ENCODE measurements around the gene MAPRE2.

MAPRE2 gene

DNA sequence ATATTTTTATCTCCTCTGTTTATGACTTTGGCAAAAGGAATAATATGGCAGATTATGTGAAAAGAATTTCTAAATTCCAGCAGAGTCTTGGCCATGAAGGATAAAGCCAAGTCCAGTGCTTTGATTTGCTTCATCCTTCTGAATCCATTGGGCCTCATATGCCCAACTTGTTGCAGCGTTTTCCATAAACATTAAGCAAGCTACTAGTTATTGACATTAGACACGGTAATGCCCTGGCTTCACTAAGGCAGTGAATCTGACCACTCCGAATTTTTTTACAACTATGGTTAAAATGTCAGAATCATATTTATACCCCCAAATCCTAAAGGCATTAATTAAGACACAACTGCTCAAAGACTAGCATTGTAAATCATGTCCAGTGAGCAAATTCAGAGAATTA lies 79.8 kb downstream of the MAPRE2 start:
- DNase-seq (ENCODE audit: low read depth in 3 of 3, low spot score in 1 of 3) = no peak

DNA sequence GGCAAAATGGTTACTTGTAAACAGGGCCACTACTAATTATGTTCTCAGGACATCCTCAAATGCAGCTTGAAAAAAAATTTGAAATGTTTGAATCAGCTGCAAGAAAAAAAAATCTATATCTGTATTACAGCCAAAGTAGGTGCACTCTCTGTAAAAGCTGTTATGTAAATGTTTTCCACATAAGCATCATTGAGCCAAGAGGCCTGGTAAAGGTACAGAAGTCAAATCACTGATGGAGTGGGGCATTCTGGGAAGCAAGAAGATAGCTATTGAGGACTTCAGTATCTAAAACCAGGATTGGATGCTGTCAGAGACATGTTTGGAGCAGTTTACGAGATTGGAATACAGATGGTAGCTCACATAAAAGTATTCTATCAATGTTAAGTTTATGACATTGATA lies 80.3 kb downstream of the MAPRE2 start:
- no peak for DNase-seq (ENCODE audit: low read depth in 3 of 3, low spot score in 1 of 3)

DNA sequence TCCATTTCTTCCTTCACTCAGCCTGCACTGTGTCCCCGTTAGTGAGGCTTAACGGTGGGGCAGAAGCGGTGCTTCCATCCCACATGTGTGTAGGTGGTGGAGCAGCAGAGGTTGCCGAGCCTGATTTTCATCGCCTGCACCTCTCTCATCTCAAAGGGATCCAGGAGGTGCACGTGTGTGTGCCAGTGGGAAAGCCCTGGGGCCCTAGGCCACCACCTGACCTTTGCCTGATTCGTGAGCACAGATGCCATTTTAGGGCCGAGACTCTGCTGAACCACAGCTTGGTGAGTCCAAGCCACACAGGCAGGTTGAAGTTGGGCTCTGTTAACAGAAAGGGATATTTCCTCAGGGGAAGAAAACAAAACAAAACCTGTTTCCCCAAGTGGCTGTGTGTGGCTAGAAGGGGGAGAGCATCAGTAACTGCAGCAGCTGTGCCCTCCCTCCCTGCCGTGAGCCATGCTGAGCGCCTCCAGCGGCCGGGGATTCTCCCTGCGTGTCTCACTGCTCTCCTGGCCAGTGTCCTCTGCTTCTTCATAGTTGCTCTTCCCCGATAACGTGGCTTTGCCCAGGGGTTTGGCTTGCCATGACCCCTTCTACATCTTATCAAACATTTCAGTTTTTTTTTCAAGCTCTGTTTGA lies 81.5 kb downstream of the MAPRE2 start:
- no peak for DNase-seq (ENCODE audit: low read depth in 3 of 3, low spot score in 1 of 3)

DNA sequence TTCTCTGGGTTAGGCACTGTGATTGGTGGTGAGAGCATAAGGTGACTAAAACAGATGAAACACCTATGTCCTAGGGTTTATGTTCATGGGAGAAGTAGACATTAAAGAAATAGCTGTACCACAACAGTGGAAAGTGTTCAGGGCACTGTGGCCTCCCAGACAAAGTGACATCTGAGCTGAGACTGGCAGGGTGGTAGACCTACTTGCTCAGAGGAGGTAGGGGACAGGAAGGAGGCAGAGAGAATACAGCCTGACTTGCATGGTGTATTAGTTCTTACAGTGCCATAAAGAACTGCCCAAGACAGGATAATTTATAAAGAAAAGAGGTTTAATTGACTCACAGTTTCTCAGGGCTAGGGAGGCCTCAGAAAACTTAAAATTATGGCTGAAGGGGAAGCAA lies 82.6 kb downstream of the MAPRE2 start:
- no peak for DNase-seq (ENCODE audit: low read depth in 3 of 3, low spot score in 1 of 3)

DNA sequence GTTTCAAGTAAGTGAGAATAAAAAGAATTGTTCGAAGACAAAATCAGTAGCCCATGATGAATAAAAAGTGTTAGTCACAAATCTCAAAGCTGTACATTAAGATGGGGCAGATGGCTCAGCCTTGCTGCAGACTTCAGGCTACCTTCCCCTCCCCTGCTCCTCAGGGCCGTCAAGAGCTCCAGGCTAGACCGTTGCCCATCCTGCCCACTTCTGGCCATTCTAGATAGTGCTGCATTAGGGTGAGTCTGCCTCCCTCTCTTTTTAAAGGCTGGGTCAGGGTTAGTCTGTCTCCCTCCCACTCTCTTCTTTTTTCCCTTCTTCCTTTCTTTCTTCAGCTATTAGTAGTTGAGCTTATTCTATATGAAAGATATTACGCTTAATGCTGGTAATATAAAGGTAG lies 86.0 kb downstream of the MAPRE2 start:
- no peak for DNase-seq (ENCODE audit: low read depth in 3 of 3, low spot score in 1 of 3)

DNA sequence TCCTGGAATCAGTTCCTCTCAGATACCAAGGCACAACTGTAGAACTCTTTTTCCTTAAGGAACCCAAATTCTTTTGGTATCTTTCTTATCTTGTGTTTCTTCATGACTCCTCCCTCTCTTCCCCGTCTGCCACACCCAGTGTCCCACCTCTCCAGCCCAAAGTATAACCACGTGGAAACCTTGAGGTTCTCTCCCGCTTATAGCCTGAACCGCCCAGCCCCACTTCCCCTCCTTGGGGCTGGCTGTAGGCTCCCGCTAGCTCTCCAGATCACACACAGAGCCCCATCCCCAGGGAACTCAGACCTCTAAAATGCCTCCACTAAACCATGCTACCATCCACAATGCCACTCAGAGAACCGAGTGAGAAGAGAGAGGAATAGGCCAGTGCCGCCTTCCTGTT lies 87.5 kb downstream of the MAPRE2 start:
- no peak for DNase-seq (ENCODE audit: low read depth in 3 of 3, low spot score in 1 of 3)

DNA sequence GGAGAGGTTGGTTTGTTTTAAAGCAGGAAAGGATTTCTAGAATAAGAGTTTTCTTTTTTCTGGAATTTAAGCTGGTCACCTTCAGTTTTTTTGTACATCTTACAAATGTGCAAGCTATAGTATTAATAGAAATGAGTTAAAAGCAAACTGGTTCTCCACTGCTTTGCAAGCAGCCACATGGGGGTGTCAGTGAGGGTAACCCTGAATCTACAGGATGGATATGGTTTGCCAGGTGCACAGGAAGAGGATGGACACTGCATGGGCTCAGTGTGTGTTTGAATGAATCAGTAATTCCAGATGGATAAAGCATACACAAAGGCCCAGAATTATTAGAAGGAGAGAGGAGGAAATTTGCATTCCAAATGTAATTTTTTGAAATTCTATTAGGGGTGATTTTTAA lies 89.0 kb downstream of the MAPRE2 start:
- DNase-seq (ENCODE audit: low read depth in 3 of 3, low spot score in 1 of 3) = no peak

DNA sequence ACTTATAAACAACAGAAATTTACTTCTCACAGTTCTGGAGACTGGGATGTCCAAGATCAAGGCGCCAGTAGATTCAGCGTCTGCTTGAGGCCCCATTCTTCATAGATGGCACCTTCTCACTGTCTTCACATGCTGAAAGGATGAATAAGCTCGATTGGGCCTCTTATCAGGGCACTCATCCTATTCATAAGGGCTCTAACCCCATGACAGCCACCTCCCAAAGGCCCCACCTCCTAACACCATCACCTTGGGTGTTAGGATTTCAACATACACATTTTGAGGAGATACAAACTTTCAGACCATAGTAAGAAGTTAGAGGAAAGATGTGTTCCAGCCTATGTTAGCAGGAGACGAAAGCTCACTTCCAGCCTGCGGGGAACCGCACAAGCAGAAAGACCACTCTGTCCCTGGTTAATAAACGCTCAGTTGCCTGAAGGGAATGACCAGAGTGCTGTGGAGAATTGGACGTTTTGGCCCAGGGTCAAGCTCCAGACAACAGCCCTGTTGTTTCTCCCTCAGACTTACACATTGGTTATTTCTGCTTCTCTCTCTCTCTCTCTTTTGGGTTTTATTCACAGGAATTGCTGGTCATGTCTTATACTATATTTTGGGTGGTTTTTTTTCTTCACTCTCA lies 90.3 kb downstream of the MAPRE2 start:
- DNase-seq (ENCODE audit: low read depth in 3 of 3, low spot score in 1 of 3) = no peak

DNA sequence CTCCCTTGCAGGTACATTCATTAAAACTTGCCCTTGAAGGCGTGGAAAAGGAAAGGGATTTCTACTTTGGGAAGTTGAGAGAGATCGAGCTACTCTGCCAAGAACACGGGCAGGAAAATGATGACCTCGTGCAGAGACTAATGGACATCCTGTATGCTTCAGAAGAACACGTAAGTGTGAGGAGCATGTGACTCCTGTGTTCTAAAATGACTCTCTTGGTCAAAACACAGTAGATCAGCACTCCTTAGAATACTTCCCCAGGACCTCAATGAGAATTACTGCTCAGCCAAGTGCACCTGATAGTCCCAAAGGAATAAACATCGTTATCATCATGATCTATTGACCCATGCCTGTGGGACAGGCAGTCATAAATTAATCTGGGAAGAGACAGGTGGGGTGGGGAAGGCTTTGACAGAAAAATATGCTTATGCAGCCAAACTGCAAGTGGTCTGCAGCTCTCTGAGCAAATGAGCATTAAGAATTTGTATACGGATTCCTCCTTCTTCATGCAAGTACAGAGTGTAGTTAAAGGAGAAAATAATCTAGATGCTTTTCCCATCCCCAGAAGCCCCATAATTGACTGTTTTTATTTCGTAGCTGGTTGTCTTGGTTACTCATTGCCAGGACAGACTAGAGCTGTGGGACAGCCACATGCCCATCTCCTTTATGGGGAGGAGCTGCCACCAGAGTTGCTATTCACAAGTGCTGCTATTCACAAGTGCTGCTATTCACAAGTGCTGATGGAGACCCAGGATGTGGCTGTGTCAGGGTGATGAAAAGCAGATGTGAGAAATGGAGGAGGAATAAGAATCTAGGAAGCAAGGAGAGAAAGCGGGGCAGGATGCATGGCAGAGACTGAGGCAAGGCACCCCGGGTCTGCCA lies 91.0 kb downstream of the MAPRE2 start:
- no peak for DNase-seq (ENCODE audit: low read depth in 3 of 3, low spot score in 1 of 3)

DNA sequence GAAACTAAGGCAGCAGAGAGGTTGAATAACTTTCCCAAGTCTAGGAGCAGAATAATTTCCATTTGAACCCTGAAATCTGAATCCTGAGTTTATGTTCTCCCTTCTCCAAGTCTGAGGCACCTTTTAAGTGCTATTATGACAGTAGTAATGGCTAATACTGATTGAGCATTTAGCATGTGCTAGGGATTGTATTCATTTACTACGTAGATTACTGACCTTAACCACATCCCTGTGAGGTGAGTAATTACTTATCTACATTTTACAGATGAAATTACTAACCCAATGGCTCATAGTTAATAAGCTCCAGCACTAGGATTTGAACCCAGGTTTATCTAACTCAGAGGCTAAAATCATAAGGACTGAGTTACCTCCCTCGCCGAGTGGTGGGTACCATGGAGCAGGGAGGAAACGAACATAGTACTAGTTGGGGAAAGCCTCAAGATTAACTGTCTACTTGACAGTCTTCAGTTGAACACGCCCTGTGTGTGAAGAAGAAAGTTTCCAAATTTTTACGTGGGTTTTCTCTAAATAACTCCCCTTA lies 93.0 kb downstream of the MAPRE2 start:
- no peak for DNase-seq (ENCODE audit: low read depth in 3 of 3, low spot score in 1 of 3)

DNA sequence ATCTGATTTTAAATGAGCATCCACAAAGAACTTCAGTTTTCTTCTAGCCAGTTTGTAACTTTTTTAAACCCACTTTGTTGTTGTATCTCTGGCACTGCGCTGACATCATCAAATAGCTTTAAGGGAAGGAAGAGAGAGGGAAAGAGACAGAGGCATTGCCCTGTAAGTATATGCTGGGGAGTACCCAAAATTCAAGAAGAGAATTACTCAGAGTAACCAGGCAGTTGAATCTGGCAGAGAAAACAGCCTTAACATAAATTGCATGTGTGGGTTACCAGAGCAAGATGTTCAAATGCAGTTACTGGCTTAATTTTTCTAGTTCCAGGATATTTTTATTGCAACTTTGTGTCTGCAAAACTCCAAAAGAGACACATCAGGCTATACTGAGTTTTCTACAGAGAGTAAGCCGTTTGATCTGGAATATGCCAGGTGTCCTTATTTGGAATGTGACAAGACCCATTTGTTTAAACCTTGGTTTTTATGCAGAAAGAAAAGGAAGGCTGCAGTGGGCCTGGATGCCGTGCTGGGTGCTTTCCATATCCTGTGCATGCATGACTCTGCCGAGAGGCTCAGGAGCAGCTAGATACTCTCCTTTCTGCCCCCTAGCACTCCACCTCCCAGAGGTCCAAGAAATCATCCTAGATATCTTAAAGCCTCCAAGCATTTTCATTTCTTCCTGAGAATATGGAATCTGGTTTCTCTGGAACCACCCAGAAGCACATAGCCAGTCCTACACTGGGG lies 93.7 kb downstream of the MAPRE2 start:
- no peak for DNase-seq (ENCODE audit: low read depth in 3 of 3, low spot score in 1 of 3)

DNA sequence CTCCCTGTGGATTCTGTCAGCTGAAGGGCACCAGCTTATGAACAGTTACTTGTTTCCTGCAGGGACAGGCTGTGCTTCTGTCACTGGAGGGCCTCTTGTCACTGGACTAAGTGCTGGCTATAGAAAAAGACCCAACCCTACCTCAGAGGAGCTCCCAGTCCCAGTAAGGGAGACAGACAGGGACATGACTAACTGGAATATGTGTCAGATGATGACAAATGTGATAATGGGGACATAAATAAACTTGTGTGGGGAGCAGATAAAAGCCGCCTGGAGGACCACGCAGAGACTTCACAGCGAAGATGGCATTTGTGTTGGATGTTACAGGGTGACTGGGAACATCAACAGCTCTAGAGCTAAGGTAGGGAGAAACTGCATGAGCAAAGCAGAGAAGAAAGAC lies 95.0 kb downstream of the MAPRE2 start:
- DNase-seq (ENCODE audit: low read depth in 3 of 3, low spot score in 1 of 3) = no peak

DNA sequence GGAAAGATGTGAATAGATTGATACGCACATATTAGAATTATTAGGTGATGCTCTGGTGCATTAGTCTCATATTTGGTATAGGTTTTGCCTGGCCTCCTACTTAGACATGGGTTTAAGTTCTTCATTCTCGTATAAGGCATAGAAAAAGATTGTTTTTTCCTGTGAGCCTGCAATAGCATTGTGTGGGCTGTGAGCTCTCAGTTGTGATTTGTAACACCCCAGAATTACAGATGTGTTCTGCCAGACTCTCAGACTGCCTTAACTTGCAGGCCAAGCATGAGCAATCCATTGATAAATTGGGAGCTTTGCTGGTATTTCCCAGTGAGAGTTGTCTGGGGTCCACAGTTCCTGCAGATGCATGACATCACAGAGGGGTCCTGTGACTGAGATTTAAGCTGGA lies 95.7 kb downstream of the MAPRE2 start:
- DNase-seq (ENCODE audit: low read depth in 3 of 3, low spot score in 1 of 3) = no peak

DNA sequence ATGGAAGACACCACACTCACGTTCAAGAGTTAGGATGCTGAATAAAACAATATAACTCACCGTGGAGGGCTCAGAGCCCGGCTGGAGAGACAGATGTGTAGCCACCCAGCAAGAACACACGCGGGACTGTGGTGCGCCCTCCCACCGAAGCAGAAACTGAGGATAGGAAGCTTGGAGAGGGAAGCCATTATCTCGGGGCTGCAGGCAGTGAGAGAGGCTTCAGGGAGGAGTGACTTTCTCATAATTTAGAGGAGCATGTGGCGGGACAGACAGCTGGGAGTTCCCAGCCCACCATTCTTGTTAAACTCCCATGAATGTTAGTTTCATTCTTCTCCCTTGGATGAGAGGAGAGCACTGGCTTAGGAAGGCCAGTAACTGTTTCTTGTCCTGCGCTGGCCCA lies 96.4 kb downstream of the MAPRE2 start:
- no peak for DNase-seq (ENCODE audit: low read depth in 3 of 3, low spot score in 1 of 3)

DNA sequence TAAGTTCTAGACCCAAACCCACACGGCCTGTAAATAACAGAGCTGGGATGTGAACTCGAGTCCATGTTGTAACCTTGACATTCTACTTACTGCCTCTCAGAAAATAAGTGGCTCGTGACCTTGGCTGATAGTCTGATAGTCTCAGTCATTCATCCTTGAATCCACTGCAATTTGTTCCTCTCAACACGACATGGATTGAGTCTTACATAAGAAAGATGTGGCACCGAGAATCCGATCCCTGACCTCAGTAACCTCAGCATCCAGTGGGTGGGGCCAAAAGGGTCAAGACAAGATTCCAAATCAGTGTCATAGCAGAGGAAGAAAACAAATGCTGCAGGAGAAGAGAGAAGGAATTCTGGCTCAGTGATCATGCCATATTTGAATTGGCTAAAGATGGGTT lies 97.6 kb downstream of the MAPRE2 start:
- DNase-seq (ENCODE audit: low read depth in 3 of 3, low spot score in 1 of 3) = no peak

DNA sequence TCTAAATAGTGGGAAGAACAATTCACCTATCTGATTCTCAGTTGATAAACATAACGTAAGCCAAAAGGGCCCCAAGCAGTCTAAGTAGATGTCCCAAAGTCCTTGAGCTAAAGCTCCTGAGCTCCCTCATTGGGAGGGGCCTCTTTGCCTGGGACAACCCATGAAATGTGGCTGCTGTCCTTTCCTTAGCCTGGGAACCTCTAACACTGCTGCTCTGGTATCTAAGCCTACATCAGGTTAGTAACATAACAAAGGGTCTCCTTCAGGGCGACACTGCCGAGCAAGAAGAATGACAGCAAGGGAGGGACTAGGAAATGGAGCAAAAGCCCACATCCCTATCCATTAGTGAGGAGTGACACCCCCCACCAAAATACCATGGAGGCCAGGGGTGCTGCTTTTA lies 98.3 kb downstream of the MAPRE2 start:
- no peak for DNase-seq (ENCODE audit: low read depth in 3 of 3, low spot score in 1 of 3)

DNA sequence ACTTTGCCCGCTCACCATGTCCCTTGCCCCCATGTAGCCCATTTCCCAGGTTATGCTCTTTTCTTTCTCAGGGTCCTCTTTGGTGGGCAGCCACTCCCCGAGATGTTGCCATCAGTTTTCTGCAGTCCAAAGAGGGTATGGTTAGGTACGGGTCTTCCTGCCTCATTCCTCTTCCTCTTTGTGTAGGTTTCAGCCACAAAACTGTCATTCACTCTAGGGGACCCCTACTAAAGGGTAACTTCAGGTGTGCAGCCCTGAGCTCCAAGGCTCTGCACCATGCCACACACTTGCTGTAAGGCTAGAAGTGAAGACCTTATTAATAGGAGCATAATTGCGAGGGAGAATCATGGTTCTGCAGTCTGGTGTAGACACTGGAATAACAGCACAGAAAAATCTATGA lies 99.9 kb downstream of the MAPRE2 start:
- DNase-seq (ENCODE audit: low read depth in 3 of 3, low spot score in 1 of 3) = no peak

DNA sequence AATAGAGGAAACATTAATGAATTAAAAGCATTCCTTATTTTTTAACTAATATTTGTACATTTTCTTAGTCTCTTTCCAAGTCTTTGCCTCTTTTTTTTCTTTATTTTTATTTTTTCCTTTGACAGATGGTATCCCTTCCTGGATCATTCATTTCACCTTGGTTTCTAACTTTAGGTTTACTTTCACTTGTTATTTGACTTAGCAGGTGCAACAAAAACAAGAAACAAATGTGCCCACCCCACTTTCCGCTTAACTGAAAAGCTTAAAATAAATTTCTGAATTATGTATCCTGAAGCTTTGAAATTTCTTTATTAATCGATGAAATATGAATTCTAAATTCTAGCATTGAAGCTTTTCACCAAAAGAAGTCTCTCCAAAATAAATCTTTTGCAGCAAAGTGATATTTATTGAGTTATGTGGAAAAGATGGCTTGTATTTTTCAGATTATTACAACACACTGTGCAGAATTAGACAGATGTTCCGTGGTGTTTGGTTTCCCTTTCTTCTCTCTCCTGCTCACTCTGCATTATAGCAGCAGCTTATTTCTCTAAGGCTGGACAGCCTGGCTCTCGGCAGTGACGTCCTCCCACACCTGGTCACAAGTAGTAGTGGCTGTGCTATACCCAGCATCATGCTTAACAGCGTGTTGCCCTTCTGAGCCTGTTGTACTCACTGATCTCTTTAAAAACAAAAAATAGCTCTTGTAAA lies 100.5 kb downstream of the MAPRE2 start:
- no peak for DNase-seq (ENCODE audit: low read depth in 3 of 3, low spot score in 1 of 3)

DNA sequence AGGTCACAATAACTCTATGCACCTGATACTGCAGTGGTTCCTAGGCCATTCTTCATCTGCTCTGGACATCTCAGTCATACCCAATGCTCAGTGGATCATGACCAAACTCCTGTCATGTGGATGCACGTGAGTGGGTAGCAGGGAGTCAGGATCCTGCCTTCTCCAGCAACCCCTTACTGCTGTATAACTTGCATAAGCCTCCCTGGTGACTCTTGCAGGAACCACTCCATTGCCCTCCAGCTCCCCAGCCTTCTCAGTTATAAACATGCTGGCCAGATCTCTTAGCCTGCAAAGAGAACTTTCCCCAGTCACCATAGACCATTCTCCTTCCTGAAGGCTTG lies 101.0 kb downstream of the MAPRE2 start:
- DNase-seq (ENCODE audit: low read depth in 3 of 3, low spot score in 1 of 3) = no peak

DNA sequence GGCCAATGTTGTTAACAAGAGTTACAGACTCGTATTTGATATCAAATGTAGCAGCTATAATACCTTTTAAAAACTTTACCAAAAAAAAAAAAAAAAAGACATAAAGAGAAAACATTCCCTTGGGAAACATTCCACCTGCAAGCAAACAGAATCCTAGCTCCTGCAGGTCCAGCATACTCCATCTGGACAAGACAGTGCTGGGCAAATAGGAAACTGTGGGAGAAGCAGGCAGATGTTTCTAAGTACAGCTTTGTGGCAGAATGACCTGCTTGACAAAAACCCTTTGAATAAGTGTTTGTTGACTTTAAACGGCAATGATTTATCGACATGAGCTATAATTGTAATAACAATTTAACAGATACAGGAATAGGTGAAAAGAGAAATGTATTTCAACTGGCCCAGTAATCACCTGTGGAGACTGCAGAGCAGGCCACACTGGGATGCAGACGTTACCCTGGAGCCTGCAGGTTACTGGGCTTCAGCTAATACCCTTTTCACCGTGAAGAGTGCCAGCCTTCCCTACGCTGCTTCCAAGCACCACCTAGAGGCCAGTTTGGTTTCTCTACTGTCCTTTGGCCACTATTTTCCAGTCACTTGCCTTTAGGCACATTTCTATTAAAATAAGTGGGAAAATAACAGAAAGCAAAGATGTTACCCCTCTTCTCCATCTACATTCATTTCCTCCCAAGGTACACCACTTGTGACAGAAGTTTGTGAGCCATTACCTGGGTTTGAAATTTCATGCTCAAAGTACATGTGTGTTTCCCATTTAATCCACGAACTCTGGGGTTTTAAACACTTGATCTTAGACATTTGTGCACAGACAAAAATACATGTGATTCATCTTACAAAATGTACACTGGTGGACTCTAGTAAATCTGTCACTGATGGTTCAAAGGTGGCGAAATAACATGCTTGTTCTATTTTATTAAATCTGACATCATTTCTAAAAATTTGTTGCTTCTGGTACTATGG lies 102.7 kb downstream of the MAPRE2 start:
- no peak for DNase-seq (ENCODE audit: low read depth in 3 of 3, low spot score in 1 of 3)

Data from stimulated activated CD4-positive, alpha-beta T cell treated with anti-CD3 and anti-CD28 coated beads, TNF-alpha, amount 100 ng/mL, for 1 hour (primary cell).